GM18870 (cell line): ENCODE results near the gene LIPN.
"Not testable (repeated sequence)": the region's sequence is repeated elsewhere in the genome, so short reads cannot be mapped to it uniquely, and the experiment has no call there.

Experiments used
- ATAC-seq: cut with Tn5 transposase; IDR thresholded peaks from one replicate; pipeline ENCODE4 v1.9.1; 2021; ENCODE audit warnings: moderate library complexity; ENCODE audit not compliant: unreplicated experiment

The LIPN gene

GRCh38 chr10:88759366-88760101 lies at the start of gene LIPN:
TSS of gene LIPN (plus strand) at chr10:88760020. CDS start at chr10:88761406, 1,386 bp downstream.
- no peak for ATAC-seq

- ATAC-seq: no peak
Observed at GRCh38 chr10:88715517-88715916, 44.3 kb upstream of the LIPN start.

- ATAC-seq: no peak
Observed at GRCh38 chr10:88721392-88721791, 38.4 kb upstream of the LIPN start.

GRCh38 chr10:88725798-88726197 lies 34.0 kb upstream of the LIPN start:
- no peak for ATAC-seq

GRCh38 chr10:88728107-88728763 lies 31.6 kb upstream of the LIPN start:
- ATAC-seq: no peak

- ATAC-seq: no peak
Observed at GRCh38 chr10:88730864-88731263, 29.0 kb upstream of the LIPN start.

- ATAC-seq: no peak
Observed at GRCh38 chr10:88731296-88731695, 28.5 kb upstream of the LIPN start.

GRCh38 chr10:88733215-88733614 lies 26.6 kb upstream of the LIPN start:
- no peak for ATAC-seq

GRCh38 chr10:88735661-88736060 lies 24.2 kb upstream of the LIPN start:
- ATAC-seq: no peak

- ATAC-seq: not testable (repeated sequence)
Observed at GRCh38 chr10:88741921-88742320, 17.9 kb upstream of the LIPN start.

- ATAC-seq: no peak
Observed at GRCh38 chr10:88742448-88742847, 17.4 kb upstream of the LIPN start.

GRCh38 chr10:88744002-88744401 lies 15.8 kb upstream of the LIPN start:
- no peak for ATAC-seq

GRCh38 chr10:88745633-88746032 lies 14.2 kb upstream of the LIPN start:
- ATAC-seq: no peak

GRCh38 chr10:88754287-88754686 lies 5.5 kb upstream of the LIPN start:
- ATAC-seq: no peak

GRCh38 chr10:88755753-88756152 lies 4.1 kb upstream of the LIPN start:
- peak; percentile 69 for ATAC-seq

GRCh38 chr10:88756660-88757059 lies 3.2 kb upstream of the LIPN start:
- ATAC-seq: no peak

GRCh38 chr10:88762906-88763305 lies 3.1 kb downstream of the LIPN start:
- no peak for ATAC-seq

GRCh38 chr10:88763441-88763840 lies 3.6 kb downstream of the LIPN start:
- no peak for ATAC-seq

- ATAC-seq: no peak
Observed at GRCh38 chr10:88764110-88764509, 4.3 kb downstream of the LIPN start.

- no peak for ATAC-seq
Observed at GRCh38 chr10:88765816-88766215, 6.0 kb downstream of the LIPN start.

GRCh38 chr10:88769384-88769783 lies 9.6 kb downstream of the LIPN start:
- no peak for ATAC-seq

- no peak for ATAC-seq
Observed at GRCh38 chr10:88781206-88781605, 21.4 kb downstream of the LIPN start.

- ATAC-seq: no peak
Observed at GRCh38 chr10:88782222-88782621, 22.4 kb downstream of the LIPN start.
